Left lung (tissue), 10 donors: ENCODE results near the gene TEX19. TPM values are rescaled to one million over a fixed set of nuclear protein-coding genes. Genes with fewer than 3 reads are reported as not detected.
A peak's percentile ranks its signal among the peaks of the same experiment; 100 is the strongest.

ENCODE experiments used
- ATAC-seq: fragments of 200-7000 bp; cut with Tn5 transposase; one replicate; pipeline ENCODE4 v1.9.1; 2020; ENCODE audit warnings: moderate library complexity
- DNase-seq, 4 donors: peaks; one replicate each; pipeline ENCODE4 v3.0.0-alpha.2; 2013 to 2020
- H3K27ac ChIP-seq, 2 donors: fragments of 200-600 bp; sonication (generic) in 1 of 2; one replicate each; pipeline versions ENCODE4 v1.5.0 to v1.8.0; 2020 to 2021
- H3K27me3 ChIP-seq, 2 donors: fragments of 200-600 bp; sonication (generic) in 1 of 2; one replicate each; pipeline versions ENCODE4 v1.5.0 to v1.8.0; 2020 to 2021
- H3K36me3 ChIP-seq, 2 donors: fragments of 200-600 bp; sonication (generic) in 1 of 2; one replicate each; pipeline versions ENCODE4 v1.5.0 to v1.8.0; 2020 to 2021
- H3K4me1 ChIP-seq, 2 donors: fragments of 200-600 bp; one replicate each; pipeline ENCODE4 v1.8.0; 2021
- H3K4me3 ChIP-seq, 2 donors: fragments of 200-600 bp; sonication (generic) in 1 of 2; one replicate each; pipeline versions ENCODE4 v1.5.0 to v1.8.0; 2020 to 2021; ENCODE audit warnings: mild to moderate bottlenecking in 1 of 2
- H3K9me3 ChIP-seq, 2 donors: fragments of 200-600 bp; sonication (generic) in 1 of 2; one replicate each; pipeline versions ENCODE4 v1.5.0 to v1.8.0; 2020 to 2021
- intact Hi-C, 2 donors: fragments of 100-400 bp; cut with DNase I; formaldehyde crosslinking; loops; one replicate each; pipeline versions ENCODE4 v1.11.2 to v1.14.2; 2022
- polyA plus RNA-seq, 6 donors: library from polyadenylated mRNA; unstranded; fragments of 120-200 nt; gene quantifications; one replicate each; pipeline ENCODE4 v1.2.1, GENCODE V29; 2013; ENCODE audit not compliant: insufficient read length in 6 of 6
- total RNA-seq, 2 donors: library from RNA; stranded (reverse); fragmentation: NEBNext Ultra II Directional; extraction: Animal tissue kit (Norgen Biotek cat#: 25700); gene quantifications; one replicate each; pipeline ENCODE4 v1.2.1, GENCODE V29; 2021
- TF ChIP-seq, protein P1 (sequence below), 2 donors: fragments of 200-600 bp; sonication (generic) in 1 of 2; IDR thresholded peaks; one replicate each; pipeline versions ENCODE4 v1.5.0 to v1.8.0; 2021; ENCODE audit warnings: antibody characterized with exemption in 2 of 2
- donor health status: DM: no; HTN: yes; CAD: no.
- donor health status: DM: no; HTN: no; CAD: no.

TEX19 gene
- total and polyA plus RNA-seq, 8 donors: 0.07 TPM; not detected in 7

DNA sequence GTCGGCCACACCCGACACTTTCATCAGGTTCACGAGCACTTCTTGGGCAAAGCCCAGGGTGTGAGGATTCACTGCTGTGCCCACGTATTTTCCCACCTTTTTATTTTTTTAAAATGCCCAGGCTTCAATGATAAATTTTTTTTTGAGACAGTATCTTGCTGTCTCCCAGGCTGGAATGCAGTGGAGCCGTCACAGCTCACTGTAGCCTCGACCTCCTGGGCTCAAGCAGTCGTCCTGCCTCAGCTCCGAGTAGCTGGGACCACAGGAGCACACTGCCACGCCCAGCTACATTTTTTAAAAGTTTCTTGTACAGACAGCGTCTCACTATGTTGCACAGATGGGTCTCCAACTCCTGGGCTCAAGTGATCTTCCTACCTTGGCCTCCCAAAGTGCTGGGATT, 30.3 kb downstream of the TEX19 start:
- Histone ChIP-seq H3K4me3 (no peak overlapping the region), H3K9me3 (no peaks in the 10 kb centered on the region), H3K36me3 (peaks cover 0 to 34% of the 10 kb centered on the region in 2 donors), H3K27ac (no peak overlapping the region), H3K27me3 (peaks cover 7 to 38% of the 10 kb centered on the region in 2 donors), H3K4me1 (peaks cover 0 to 10% of the 10 kb centered on the region in 2 donors)
- no peak for ATAC-seq
- intact Hi-C loops: no loop called here
- DNase-seq: peak in 1 of 4 donors; percentile 17
- TF ChIP-seq, protein P1, sequence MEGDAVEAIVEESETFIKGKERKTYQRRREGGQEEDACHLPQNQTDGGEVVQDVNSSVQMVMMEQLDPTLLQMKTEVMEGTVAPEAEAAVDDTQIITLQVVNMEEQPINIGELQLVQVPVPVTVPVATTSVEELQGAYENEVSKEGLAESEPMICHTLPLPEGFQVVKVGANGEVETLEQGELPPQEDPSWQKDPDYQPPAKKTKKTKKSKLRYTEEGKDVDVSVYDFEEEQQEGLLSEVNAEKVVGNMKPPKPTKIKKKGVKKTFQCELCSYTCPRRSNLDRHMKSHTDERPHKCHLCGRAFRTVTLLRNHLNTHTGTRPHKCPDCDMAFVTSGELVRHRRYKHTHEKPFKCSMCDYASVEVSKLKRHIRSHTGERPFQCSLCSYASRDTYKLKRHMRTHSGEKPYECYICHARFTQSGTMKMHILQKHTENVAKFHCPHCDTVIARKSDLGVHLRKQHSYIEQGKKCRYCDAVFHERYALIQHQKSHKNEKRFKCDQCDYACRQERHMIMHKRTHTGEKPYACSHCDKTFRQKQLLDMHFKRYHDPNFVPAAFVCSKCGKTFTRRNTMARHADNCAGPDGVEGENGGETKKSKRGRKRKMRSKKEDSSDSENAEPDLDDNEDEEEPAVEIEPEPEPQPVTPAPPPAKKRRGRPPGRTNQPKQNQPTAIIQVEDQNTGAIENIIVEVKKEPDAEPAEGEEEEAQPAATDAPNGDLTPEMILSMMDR (IDR thresholded peaks at IDR 0.05): no peak

DNA sequence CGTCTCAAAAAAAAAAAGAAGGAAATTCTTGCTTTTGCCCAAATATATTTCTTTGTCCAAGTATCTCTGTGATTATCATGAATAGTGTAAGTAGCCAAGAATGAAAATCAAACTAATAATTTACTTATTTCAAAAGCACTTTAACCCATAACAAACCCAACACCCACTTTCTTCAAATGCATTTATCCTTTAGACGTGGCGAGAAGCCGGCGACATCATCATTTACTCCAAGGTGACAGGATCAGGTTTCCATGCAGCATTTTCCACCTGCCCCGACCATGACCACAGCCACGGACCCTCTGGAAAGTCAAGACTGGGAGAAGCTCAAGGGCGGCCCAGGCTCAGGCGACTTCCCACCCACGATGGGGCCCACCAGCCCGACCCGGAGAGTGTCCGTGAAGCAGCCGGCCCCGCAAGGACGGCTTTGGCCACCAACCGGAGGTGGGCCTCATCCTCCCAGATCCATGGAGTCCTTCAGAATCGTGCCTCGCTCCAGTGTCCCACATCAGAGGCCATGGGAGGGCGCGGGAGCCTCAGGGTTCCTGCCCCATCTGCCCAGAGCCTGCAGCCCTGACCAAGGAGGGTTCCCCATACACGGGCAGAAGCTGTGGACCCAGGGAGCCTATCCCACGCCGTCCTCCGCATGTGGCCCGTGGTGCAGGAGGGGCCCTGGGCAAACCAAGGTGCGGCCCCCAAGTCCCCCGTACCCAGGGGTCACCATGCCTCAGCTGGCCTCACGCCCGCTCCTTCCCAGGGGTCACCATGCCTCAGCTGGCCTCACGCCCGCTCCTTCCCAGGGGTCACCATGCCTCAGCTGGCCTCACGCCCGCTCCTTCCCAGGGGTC, 31.2 kb downstream of the TEX19 start:
- intact Hi-C loops: no loop called here
- Histone ChIP-seq H3K9me3 (no peaks in the 10 kb centered on the region), H3K4me3 (no peak overlapping the region), H3K4me1 (peaks cover 0 to 10% of the 10 kb centered on the region in 2 donors), H3K36me3 (peaks cover 0 to 34% of the 10 kb centered on the region in 2 donors), H3K27me3 (peaks cover 7 to 30% of the 10 kb centered on the region in 2 donors), H3K27ac (no peak overlapping the region)
- DNase-seq: peak in 1 of 4 donors; percentile 64
- ATAC-seq: no peak
- TF ChIP-seq, protein P1 (IDR thresholded peaks at IDR 0.05): no peak

DNA sequence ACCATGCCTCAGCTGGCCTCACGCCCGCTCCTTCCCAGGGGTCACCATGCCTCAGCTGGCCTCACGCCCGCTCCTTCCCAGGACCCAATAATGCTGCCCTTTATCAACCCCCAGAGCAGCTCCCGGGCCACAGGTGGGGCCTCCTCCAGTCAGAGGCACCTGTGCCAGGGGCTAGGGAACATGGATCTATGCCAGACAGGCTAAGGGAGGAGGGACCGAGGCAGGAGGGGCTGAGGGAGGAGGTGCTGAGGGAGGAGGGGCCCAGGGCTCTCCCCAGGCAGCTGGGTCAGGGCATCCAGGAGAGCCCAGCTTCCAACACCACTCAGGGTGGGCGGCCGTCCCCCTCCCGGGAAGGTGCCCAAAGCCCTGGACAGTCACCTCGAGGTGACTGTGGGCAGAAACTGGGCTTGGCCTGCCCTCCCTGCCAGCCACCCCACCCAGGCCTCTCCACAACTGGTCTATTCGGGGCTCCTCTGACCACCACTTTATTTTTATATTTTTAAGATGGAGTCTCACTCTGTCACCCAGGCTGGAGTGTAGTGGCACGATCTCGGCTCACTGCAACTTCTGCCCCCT, 31.9 kb downstream of the TEX19 start:
- Histone ChIP-seq H3K9me3 (no peaks in the 10 kb centered on the region), H3K27ac (no peak overlapping the region), H3K4me3 (no peak overlapping the region), H3K36me3 (peaks cover 0 to 34% of the 10 kb centered on the region in 2 donors), H3K27me3 (peaks cover 7 to 23% of the 10 kb centered on the region in 2 donors), H3K4me1 (peaks cover 0 to 10% of the 10 kb centered on the region in 2 donors)
- TF ChIP-seq, protein P1 (IDR thresholded peaks at IDR 0.05): no peak
- intact Hi-C loops: no loop called here
- DNase-seq (peak in 1 of 4 donors; percentile 43), ATAC-seq (no peak)

DNA sequence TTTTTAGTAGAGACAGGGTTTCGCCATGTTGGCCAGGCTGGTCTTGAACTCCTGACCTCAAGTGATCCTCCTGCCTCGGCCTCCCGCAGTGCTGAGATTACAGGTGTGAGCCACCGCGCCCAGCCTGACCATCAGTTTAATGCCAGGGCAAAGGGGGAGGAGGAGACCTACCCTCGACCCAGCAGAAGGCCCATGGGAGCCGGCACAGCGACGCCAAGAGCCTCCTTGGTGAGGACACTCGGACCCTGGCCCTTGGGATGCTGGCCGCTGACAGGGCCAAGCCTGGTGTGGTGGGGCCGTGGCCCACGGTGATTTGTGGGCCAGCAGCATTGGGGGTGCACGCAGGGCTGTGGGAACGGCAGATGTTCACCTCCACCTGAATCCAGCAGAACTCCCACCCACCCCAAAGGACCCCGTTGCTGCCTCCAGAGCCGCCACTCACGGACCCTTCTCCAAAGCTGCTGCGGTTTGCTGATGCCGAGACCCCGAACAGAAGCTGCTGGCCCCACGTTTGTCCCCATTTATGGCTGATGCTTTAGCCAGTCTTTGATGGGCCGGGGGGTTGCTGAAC, 32.5 kb downstream of the TEX19 start:
- intact Hi-C loops: no loop called here
- Histone ChIP-seq H3K36me3 (peaks cover 0 to 34% of the 10 kb centered on the region in 2 donors), H3K27ac (no peak overlapping the region), H3K9me3 (no peaks in the 10 kb centered on the region), H3K4me1 (peaks cover 0 to 10% of the 10 kb centered on the region in 2 donors), H3K27me3 (peaks cover 5 to 17% of the 10 kb centered on the region in 2 donors), H3K4me3 (no peak overlapping the region)
- TF ChIP-seq, protein P1 (IDR thresholded peaks at IDR 0.05): no peak
- DNase-seq (peak in 1 of 4 donors; percentile 62), ATAC-seq (no peak)
